ENCODE data around the gene B4GALT2.

DNA sequence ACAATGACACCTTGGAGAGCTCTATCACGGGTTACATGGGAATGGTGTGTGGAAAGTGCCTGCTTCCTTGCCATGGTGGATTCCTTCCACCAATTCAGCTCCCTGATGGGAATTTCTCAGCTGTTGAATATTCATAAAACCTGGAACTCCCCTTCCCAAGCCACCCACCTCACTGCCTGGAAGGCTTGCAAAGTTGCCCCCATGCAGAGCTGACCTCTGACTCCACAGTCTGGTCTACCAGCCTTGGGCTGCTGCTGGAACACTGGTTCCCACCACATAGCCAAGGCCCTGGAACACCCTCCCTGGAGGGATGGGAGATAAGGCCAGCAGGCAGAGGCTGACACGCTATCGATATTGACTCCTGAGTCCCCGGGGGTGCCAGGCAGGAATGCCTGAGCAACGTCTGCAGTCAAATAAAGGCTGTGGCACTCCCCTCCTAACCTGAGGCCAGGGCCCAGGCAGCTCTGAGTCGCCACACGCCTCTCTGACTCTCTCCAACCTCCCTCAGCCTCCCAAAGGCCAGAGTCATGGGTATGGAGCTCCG, 21.2 kb downstream of the B4GALT2 start:
- TF ChIP-seq, protein P1, sequence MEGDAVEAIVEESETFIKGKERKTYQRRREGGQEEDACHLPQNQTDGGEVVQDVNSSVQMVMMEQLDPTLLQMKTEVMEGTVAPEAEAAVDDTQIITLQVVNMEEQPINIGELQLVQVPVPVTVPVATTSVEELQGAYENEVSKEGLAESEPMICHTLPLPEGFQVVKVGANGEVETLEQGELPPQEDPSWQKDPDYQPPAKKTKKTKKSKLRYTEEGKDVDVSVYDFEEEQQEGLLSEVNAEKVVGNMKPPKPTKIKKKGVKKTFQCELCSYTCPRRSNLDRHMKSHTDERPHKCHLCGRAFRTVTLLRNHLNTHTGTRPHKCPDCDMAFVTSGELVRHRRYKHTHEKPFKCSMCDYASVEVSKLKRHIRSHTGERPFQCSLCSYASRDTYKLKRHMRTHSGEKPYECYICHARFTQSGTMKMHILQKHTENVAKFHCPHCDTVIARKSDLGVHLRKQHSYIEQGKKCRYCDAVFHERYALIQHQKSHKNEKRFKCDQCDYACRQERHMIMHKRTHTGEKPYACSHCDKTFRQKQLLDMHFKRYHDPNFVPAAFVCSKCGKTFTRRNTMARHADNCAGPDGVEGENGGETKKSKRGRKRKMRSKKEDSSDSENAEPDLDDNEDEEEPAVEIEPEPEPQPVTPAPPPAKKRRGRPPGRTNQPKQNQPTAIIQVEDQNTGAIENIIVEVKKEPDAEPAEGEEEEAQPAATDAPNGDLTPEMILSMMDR (IDR thresholded peaks at IDR 0.05), result no peak
- no peak for TF ChIP-seq EP300 (IDR thresholded peaks at IDR 0.05)

Data from upper lobe of left lung (tissue), 4 donors.